CD1c-positive myeloid dendritic cell (primary cell): Measurements from ENCODE around the gene KNSTRN.

Experiments used
- DNase-seq: peaks from one replicate; pipeline ENCODE4 v3.0.0-alpha.2; 2016; ENCODE audit errors: extremely low spot score

The KNSTRN gene

GRCh38 chr15:40435023-40435709 lies 52.6 kb downstream of the KNSTRN start:
- no peak for DNase-seq

DNA sequence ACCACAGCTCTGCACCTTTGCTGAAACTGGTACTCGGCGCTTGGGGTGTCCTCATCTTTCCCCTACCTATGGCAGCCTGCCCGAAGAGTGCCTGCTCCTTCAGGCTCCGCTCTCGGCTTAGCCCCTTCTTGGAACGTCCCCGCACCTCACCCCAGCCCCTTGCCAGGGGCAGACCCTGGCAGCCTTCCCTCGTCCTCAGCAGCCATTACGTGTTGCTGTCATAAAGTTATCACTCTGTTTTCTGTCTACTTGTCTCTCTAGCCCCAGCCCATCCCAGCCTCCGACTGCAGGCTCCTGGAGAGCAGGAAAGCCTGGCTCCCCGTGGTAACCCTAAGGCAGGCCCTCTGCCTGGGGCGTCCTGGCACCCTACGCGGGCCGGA lies 53.2 kb downstream of the KNSTRN start:
- DNase-seq, result no peak

GRCh38 chr15:40436116-40436891 lies 53.8 kb downstream of the KNSTRN start:
- DNase-seq, result no peak

DNA sequence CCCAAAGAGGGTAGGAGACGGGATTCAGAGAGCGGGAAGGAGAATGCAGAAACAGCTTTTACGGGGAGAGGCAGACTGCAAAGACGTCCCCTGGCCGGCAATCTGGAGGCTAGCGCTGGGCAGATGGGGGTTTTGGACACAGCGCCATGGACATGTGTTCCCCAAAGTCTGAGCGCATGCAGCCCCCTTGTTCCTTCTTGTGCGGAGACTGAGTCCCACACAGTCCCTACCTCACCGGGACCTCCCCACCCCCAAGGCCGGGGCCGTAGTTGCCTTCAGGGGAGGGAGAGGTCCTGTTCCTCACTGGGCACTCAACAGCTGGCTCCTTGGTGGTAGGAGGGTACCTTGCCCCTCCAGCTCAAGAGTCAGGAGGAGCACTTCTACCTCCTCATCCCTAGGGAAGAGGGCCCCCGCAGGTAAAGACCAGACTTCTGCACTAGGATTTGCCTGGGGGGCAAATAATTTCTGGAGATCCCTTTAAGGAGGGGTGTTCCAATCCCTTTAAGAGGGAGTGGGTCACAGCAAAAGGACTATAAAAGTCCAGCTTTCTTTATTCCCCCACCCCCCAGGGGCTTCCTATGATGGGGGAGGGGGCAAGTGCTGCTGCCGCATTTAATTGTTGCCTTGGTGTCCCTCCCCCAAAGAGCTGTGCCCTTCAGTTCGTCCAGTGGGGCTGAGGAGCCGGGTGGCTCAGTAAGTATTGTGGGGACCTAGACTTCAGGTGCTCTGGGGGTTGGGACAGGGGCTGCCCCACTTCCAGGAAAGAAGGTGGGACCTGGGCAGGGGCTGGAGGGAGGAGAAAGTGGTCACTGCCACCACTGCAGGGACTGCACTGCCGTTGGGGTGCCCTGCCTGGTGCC lies 54.6 kb downstream of the KNSTRN start:
- no peak for DNase-seq

- DNase-seq, result no peak
Measured at GRCh38 chr15:40437752-40438687, 55.5 kb downstream of the KNSTRN start.

GRCh38 chr15:40438712-40439111 lies 56.2 kb downstream of the KNSTRN start:
- DNase-seq, result no peak

DNA sequence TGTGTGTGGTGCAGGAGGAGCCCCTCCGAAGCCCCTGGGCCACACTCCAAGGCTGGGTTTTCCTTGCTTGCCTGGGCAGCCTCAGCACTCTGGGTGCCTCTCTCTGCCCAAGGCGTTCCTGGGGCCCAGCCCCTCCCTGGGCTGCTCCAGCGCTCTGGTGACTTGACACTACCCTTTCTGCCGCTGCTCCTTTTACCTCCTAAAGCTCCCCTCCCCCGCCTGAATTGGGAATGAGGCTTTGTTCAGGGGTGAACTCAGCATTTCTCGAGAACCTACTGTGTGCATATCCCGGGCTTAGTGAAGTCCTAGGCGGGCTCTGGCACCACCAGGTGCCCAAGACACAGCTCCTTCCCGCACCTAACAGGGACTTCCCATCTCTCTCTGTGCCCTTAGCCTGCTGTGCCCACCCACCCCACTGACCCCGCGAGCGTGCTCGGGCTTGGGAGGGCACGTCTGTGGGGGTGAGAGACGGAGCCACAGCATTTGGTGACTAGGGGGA lies 57.0 kb downstream of the KNSTRN start:
- DNase-seq, result no peak

GRCh38 chr15:40439960-40440742 lies 57.6 kb downstream of the KNSTRN start:
- DNase-seq, result peak; percentile 78

DNA sequence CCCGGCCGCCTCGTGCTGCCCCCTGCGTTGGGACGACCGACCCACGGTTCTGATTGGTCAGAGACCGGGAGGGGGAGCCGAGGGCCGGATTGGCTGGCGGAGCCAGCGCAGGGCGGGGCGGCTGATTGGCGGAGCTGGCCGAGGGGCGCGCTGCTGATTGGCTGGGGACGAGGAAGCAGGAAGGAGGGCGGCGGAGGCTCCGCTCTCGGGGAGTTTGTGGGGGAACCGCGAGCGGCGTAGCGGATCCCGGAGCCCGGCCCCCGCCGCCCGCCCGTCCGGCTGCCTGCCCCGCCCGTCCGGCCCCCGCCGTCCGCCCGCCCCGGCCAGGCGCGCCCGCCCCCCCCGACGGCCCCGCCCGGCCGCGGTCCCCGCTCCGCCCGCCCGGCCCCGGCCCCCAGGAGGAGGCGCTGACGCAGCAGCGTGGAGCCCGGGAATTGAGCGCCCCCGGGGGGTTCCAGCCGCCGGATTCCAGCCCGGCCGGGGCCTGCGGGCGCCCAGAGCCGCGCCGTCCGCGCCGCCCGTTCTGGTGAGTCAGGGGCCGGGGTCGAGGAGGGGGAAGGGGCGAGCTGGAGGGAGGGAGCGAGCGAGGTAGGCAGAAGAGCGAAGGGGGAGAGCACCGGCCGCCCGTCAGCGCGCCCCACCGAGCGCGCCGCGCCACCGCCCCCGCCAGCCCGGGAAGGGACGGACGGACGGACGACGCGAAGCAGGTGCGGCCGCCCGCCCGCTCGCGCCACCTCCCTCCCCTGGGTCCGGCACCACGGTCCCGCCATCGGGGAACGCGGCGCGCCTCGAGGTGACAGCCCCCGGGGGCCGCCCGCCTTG lies 58.4 kb downstream of the KNSTRN start, which contains the start of gene BAHD1:
TSS of gene BAHD1 (plus strand) at position 211 of the 822 bp plus-strand sequence. CDS start 17,512 bp downstream, outside the sequence.
- DNase-seq, result peak; percentile 95

DNA sequence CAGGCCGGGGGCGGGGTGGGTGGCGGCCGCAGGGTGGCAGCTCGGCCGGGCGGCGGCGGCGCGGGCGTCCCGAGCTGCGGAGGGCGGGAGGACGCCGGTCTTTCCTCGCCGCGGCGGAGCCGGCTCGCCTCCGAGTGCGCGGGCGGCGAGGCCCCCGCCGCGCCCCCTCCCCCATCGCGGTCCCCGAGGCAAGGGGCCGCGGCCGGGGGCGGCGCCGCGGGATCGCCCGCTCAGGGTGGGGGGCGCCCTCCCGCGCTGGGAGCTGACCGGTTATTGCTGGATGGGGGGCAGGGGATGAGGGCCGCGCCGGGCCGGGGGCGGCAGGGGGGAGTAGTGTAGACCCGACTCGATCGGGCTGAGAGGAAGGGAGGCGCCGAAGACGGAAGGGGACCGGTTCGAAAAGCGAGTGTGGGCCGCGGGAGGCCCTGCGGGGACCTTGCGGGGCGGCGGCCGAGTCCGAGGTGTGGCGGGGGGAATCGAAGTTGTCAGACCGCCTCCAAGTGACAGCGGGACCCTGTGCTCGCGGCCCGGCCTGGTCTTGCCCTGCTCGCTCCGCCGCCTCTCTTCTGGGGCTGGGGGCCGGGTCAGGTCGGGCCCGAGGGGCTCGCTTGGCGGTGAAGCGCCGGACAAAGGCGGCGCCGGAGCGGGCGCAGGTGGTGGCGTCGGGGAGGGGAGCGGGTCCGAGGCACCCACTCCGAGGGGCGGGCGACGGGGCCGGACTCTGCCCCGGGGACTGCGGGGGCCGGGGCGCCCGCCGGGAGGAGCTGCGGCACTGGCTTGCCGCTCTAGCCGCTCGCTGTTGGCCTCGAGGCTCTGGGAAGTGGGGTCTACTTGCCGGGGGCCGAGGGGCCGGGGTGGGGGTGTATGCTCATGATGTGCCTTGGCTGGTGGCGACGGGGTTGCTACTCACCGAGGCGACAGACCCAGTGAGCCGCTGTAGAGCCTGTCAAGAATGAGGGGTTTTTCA lies 59.3 kb downstream of the KNSTRN start:
- peak; percentile 12 for DNase-seq

DNA sequence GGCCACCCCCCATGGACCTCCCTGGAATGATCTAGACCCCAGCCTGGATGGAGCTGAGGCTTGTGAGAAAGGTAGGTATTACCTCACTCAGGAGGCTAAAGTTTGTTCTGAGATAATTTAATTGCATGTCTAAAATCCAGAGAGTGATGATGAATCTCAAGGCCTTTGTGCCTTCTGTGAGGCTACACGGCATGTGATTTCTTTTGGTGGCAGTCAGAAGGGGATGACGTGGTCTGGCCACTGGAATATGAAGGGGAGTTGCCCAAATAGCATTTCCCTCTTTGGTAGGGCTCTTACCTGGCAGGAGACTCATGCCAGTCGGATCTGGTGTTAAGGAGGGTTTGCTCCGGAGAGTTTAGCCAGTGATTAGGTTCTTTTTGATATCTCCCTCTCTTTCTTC lies 60.7 kb downstream of the KNSTRN start:
- no peak for DNase-seq

DNA sequence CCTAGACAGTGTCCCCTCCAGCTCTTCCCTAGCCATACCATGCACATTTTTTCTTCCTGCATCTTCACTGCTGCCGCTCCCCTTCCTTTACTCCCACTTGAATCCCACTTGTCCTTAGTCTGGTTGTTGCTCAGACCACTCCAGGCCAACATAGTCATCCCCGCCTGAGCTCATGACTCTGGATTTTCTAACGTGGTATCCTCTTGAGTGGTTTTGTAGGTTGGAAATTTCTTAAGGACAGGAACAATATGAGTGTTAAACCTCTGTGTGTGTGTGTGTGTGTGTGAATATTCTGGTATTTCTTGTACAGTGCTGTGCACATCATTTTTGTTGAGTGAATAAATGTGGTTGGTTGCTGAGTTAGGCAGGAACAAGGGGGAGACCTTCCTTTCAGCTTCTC lies 61.3 kb downstream of the KNSTRN start:
- no peak for DNase-seq
